Adipocyte (in vitro differentiated cells): ENCODE results near the gene MANSC1.

Experiments used
- DNase-seq: peaks from one replicate; pipeline ENCODE4 v3.0.0-alpha.2; 2015; ENCODE audit warnings: low read depth
- H3K27me3 ChIP-seq: replicated peaks from 2 replicates; pipeline ENCODE4 v1.7.0; 2013; ENCODE audit warnings: mild to moderate bottlenecking, low read length, moderate library complexity; ENCODE audit not compliant: control insufficient read depth, insufficient read depth
- H3K36me3 ChIP-seq: 2 replicates; pipeline ENCODE4 v1.7.0; 2013; ENCODE audit warnings: low read length, mild to moderate bottlenecking, moderate library complexity; ENCODE audit not compliant: control insufficient read depth, insufficient read depth, severe bottlenecking
- H3K4me1 ChIP-seq: 2 replicates; pipeline ENCODE4 v1.7.0; 2013; ENCODE audit warnings: mild to moderate bottlenecking, low read length, moderate library complexity; ENCODE audit not compliant: control insufficient read depth, insufficient read depth
- H3K4me3 ChIP-seq: 2 replicates; pipeline ENCODE4 v1.7.0; 2013; ENCODE audit warnings: mild to moderate bottlenecking, low read length, moderate library complexity
- H3K9ac ChIP-seq: 2 replicates; pipeline ENCODE4 v1.7.0; 2013; ENCODE audit warnings: mild to moderate bottlenecking, low read length, moderate library complexity
- H3K9me3 ChIP-seq: 2 replicates; pipeline ENCODE4 v1.7.0; 2013; ENCODE audit warnings: mild to moderate bottlenecking, low read length, moderate library complexity; ENCODE audit not compliant: control insufficient read depth

Gene MANSC1

GRCh38 chr12:12278899-12279298, 71.1 kb downstream of the MANSC1 start:
- H3K4me1 ChIP-seq = peaks cover 20% of the 10 kb centered on the region
- no peak for DNase-seq
- no peaks in the 10 kb centered on the region for H3K27me3 ChIP-seq
- H3K36me3 ChIP-seq = no peaks in the 10 kb centered on the region
- no peak overlapping the region for H3K4me3 ChIP-seq
- no peaks in the 10 kb centered on the region for H3K9me3 ChIP-seq
- no peak overlapping the region for H3K9ac ChIP-seq
